Measurements from ENCODE around the gene IGFBP6. TPM values are rescaled to one million over a fixed set of nuclear protein-coding genes. Genes with fewer than 3 reads are reported as not detected.
A peak's percentile ranks its signal among the peaks of the same experiment; 100 is the strongest.

IGFBP6 gene
- total RNA-seq, 4 donors from 2014 or later: 67.3 to 143 (median 77.4) TPM

DNA sequence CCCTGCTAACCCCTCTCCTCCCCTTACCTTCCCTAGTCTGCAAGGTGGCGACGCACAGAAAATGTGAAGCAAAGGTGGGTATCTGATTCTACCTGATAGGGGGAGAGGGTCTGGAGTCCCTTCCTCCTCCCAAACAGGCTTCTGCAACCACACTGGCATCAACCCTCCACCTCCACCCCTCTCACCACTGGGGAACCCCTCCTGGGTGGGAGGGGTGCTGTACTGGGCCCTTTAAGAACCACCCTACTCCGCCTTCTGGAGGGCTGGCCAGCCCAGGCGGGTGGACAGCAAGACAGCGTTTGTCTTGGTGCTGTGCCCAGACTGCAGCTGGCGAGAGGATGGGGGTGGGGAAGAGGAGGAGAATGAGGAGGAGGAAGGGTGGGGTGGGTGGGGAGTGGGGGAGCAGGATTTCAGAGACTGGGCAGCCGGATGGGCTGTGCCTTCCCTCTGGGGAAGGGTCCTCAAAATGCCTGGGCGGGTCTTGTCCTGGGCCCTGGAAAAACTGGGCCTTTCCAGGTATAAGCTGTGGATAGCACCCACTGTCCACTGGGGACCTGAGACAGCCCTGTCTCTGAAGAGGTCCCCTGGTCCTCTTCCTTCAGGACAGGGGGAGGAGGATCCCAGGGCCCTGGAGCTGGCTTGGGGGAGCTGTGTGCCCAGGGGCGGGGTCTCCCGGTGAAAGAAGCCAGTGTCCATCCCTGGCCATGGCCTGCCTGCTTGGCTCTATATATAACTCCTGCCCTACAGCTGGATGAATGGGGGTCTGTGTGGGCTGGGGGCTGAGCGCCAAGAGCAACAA, 44.8 kb upstream of the IGFBP6 start:
- TF ChIP-seq POLR2A (IDR thresholded peaks at IDR 0.05): peak; percentile 76 to 85
- TF ChIP-seq, protein P1, sequence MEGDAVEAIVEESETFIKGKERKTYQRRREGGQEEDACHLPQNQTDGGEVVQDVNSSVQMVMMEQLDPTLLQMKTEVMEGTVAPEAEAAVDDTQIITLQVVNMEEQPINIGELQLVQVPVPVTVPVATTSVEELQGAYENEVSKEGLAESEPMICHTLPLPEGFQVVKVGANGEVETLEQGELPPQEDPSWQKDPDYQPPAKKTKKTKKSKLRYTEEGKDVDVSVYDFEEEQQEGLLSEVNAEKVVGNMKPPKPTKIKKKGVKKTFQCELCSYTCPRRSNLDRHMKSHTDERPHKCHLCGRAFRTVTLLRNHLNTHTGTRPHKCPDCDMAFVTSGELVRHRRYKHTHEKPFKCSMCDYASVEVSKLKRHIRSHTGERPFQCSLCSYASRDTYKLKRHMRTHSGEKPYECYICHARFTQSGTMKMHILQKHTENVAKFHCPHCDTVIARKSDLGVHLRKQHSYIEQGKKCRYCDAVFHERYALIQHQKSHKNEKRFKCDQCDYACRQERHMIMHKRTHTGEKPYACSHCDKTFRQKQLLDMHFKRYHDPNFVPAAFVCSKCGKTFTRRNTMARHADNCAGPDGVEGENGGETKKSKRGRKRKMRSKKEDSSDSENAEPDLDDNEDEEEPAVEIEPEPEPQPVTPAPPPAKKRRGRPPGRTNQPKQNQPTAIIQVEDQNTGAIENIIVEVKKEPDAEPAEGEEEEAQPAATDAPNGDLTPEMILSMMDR (IDR thresholded peaks at IDR 0.05 in 4 of 5, conservative IDR thresholded peaks at IDR 0.05 in 1 of 5): no peak
- peak; percentile 92 to 95 for DNase-seq
- ATAC-seq: peak; percentile 15 to 25
- Histone ChIP-seq H3K4me1 (peaks cover 50 to 65% of the 10 kb centered on the region in 2 donors), H3K27me3 (no peaks in the 10 kb centered on the region), H3K9me3 (no peaks in the 10 kb centered on the region), H3K27ac (peak overlapping the region; percentile 99 to 100 (median 100)), H3K4me3 (peak overlapping the region; percentile 83 to 97 (median 95)), H3K36me3 (peaks cover 0 to 9% of the 10 kb centered on the region in 2 donors)
- intact Hi-C loops (cut with DNase I; ENCODE audit: low total_unique reads) (loop anchor here (10.0 kb wide), 1 partner anchor 402 kb away; the partner anchor contains the start of gene PCBP2), in situ Hi-C loops (cut with MboI; ENCODE audit: low sequenced_read_pairs in 4 of 4) (loop anchor here in 1 of 4 donors (25.0 kb wide), 1 partner anchor 135 kb away; the partner anchor contains the start of genes CSAD and ZNF740)

DNA sequence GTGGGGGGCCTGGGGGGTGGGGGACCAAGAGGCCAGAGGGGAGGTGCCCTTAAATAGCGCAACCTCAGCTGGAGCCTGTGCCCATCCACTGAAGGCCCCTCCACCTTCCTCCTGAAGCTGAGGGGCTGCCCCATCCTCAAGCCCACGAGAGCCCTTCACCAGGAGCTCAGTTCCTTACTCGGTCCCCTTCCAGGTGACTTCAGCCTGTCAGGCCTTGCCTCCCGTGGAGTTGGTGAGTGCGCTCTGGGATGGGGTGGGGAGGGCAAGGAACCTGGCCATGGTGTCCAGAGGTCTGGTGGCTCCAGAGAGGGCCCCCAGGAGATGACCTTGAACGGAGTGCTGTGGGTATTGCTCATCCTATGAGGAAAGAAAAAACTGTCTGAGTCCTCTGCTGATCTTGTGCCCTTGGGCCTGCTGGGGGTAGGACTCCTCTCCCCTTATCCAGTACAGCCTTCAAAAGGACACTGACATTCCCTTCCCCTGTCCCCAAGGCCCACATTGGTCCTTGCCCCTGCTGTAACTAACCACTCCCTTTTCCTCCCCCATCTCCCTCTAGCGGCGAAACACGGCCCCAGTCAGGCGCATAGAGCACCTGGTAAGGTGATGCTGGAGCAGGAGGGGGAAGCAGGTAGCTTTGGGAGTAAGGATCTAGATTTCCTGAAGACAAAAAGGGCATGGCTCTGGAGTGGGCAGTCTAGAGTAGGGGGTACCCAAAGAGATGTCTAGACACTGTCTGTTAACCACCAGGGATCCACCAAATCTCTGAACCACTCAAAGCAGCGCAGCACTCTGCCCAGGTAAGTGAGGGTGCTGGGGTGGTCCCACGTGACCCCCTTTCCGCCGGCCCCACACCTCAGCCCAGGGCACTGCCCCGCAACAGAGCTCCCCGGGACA, 44.0 kb upstream of the IGFBP6 start:
- peaks cover 0 to 17% of the 10 kb centered on the region in 2 donors for H3K36me3 ChIP-seq

DNA sequence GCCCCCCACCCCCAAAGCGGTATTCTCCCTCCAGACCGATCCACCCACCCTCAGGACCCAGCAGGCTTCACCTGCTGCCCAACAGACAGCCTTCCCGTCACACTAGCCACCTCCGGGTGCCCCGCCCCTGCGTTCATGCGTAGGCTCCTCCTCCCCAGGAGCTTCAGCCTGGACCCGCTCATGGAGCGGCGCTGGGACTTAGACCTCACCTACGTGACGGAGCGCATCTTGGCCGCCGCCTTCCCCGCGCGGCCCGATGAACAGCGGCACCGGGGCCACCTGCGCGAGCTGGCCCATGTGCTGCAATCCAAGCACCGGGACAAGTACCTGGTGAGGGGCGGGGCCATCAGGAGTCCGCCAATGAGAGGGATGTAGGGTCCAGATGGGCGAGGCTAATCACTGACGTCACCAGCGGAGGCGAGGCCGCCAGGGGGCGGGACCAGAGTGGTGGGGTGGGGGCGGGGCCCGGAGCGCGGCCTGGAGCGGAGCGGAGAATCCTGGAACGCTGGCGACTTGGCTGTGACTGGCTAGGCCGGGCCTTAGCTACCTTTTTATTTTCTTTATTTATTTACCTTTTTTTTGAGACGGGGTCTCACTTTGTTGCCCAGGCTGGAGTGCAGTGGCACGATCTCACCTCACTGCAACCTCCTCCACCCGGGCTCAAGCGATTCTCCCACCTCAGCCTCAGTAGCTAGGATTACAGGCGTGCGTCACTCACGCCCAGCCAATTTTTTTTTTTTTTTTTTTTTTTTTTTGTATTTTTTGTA, 43.2 kb upstream of the IGFBP6 start:
- TF ChIP-seq POLR2A (IDR thresholded peaks at IDR 0.05): peak; percentile 89 to 91
- TF ChIP-seq, protein P1 (IDR thresholded peaks at IDR 0.05 in 4 of 5, conservative IDR thresholded peaks at IDR 0.05 in 1 of 5): no peak
- Histone ChIP-seq H3K36me3 (peaks cover 0 to 19% of the 10 kb centered on the region in 2 donors), H3K4me3 (peak overlapping the region; percentile 83 to 97 (median 95)), H3K27me3 (no peaks in the 10 kb centered on the region), H3K9me3 (no peaks in the 10 kb centered on the region), H3K27ac (peak overlapping the region; percentile 99 to 100 (median 100)), H3K4me1 (peaks cover 38 to 49% of the 10 kb centered on the region in 2 donors)
- in situ Hi-C loops (cut with MboI; ENCODE audit: low sequenced_read_pairs in 4 of 4) (loop anchor here in 1 of 4 donors (25.0 kb wide), 1 partner anchor 133 kb away; the partner anchor contains the start of genes CSAD and ZNF740), intact Hi-C loops (cut with DNase I; ENCODE audit: low total_unique reads) (loop anchor here (10.0 kb wide), 1 partner anchor 401 kb away; the partner anchor contains the start of gene PCBP2)
- ATAC-seq (peak; percentile 51 to 54), DNase-seq (peak; percentile 94 to 97)

More for the DNA sequence above, 44.0 kb upstream of the IGFBP6 start:
- Histone ChIP-seq H3K9me3 (no peaks in the 10 kb centered on the region), H3K4me1 (peaks cover 41 to 57% of the 10 kb centered on the region in 2 donors), H3K4me3 (peak overlapping the region; percentile 83 to 97 (median 95)), H3K27ac (peak overlapping the region; percentile 99 to 100 (median 100)), H3K27me3 (no peaks in the 10 kb centered on the region)
- peak; percentile 5 to 12 for ATAC-seq
- peak in 1 of 2 donors; percentile 79 for DNase-seq
- TF ChIP-seq, protein P1 (IDR thresholded peaks at IDR 0.05 in 4 of 5, conservative IDR thresholded peaks at IDR 0.05 in 1 of 5): peak; percentile 40 to 79 (median 70)
- no peak for TF ChIP-seq POLR2A (IDR thresholded peaks at IDR 0.05)
- intact Hi-C loops (cut with DNase I; ENCODE audit: low total_unique reads) (loop anchor here (10.0 kb wide), 1 partner anchor 401 kb away; the partner anchor contains the start of gene PCBP2), in situ Hi-C loops (cut with MboI; ENCODE audit: low sequenced_read_pairs in 4 of 4) (loop anchor here in 1 of 4 donors (25.0 kb wide), 1 partner anchor 134 kb away; the partner anchor contains the start of genes CSAD and ZNF740)

All from gastrocnemius medialis (tissue), 4 donors.